Endothelial cell of umbilical vein (primary cell): ENCODE results near the gene PHACTR1. TPM values are rescaled to one million over a fixed set of nuclear protein-coding genes. Genes with fewer than 3 reads are reported as not detected.

Experiments used
- BruUV-seq: library from RNA; stranded (reverse); fragments of 400-500 nt; replicated peaks from 2 replicates; lab custom pipeline; 2021; lab: Mats Ljungman, UMichigan
- CTCF ChIA-PET: fragments of 300-600, 350-600 bp; sonication (Branson Sonifier 250); formaldehyde crosslinking; loops from one replicate; lab custom pipeline; 2021; ENCODE audit warnings: antibody characterized with exemption, inconsistent platforms; lab: Charles Lee
- POLR2A ChIA-PET: fragments of 300-600, 350-600 bp; sonication (Branson Sonifier 250); formaldehyde crosslinking; loops from one replicate; lab custom pipeline; 2021; ENCODE audit warnings: antibody characterized with exemption, inconsistent platforms; lab: Charles Lee
- DNase-seq: peaks from one replicate; pipeline ENCODE4 v3.0.0-alpha.2; 2011; ENCODE audit warnings: low read depth, low spot score
- FAIRE-seq: peaks from 2 replicates; lab custom pipeline; 2011; peaks lifted over from hg19 to GRCh38; lab: Jason Lieb, UNC
- H2AFZ ChIP-seq: 2 replicates; pipeline ENCODE4 v1.6.0; 2012; ENCODE audit warnings: low read depth, low read length, control low read depth, inconsistent platforms
- H3K27ac ChIP-seq: 2 replicates; pipeline ENCODE4 v1.5.1; 2011; ENCODE audit warnings: low read depth, mild to moderate bottlenecking, control low read depth, low read length, moderate library complexity; ENCODE audit not compliant: insufficient read depth
- H3K27me3 ChIP-seq, 2 experiments: 2 replicates each; pipeline versions ENCODE4 v1.6.0 to v1.6.1; 2011; ENCODE audit warnings: low read length in 2 of 2, mixed read lengths in 1 of 2; ENCODE audit not compliant: control insufficient read depth in 2 of 2, insufficient read depth in 2 of 2
- H3K36me3 ChIP-seq, 2 experiments: 2 replicates in 1 of 2; 3 replicates in 1 of 2; pipeline ENCODE4 v1.5.1; 2011; ENCODE audit warnings: low read length in 2 of 2, mild to moderate bottlenecking in 1 of 2, moderate library complexity in 1 of 2; ENCODE audit not compliant: control insufficient read depth in 2 of 2, insufficient read depth in 2 of 2; ENCODE audit errors: extremely low read depth in 1 of 2
- H3K4me1 ChIP-seq: 3 replicates; pipeline ENCODE4 v1.5.1; 2011; ENCODE audit warnings: mild to moderate bottlenecking, low read length; ENCODE audit not compliant: control insufficient read depth, insufficient read depth; ENCODE audit errors: extremely low read depth
- H3K4me2 ChIP-seq: 2 replicates; pipeline ENCODE4 v1.6.1; 2011; ENCODE audit warnings: low read length, control low read depth, mixed read lengths; ENCODE audit not compliant: insufficient read depth
- H3K4me3 ChIP-seq, 3 experiments: fragments of 200-600 bp in 1 of 3; sonication (generic), shearing (Covaris generic) in 1 of 3; replicated peaks in 1 of 3; 2 replicates each; pipeline ENCODE4 v1.5.1; 2011 to 2016; ENCODE audit warnings: control low read depth in 3 of 3, low read length in 3 of 3, mild to moderate bottlenecking in 2 of 3, inconsistent platforms in 1 of 3, low read depth in 1 of 3, moderate library complexity in 1 of 3; ENCODE audit not compliant: insufficient read depth in 1 of 3
- H3K79me2 ChIP-seq: 2 replicates; pipeline ENCODE4 v1.6.0; 2012; ENCODE audit warnings: low read length, inconsistent platforms; ENCODE audit not compliant: control insufficient read depth, insufficient read depth
- H3K9ac ChIP-seq: replicated peaks from 2 replicates; pipeline ENCODE3; 2011; ENCODE audit warnings: low read length, control low read depth; ENCODE audit not compliant: insufficient read depth; ENCODE audit errors: extremely low read depth
- H3K9me1 ChIP-seq: replicated peaks from 3 replicates; pipeline ENCODE4 v1.6.0; 2011; ENCODE audit warnings: mild to moderate bottlenecking, low read length; ENCODE audit not compliant: control insufficient read depth, insufficient read depth; ENCODE audit errors: extremely low read depth
- H3K9me3 ChIP-seq: replicated peaks from 2 replicates; pipeline ENCODE4 v1.5.1; 2012; ENCODE audit warnings: low read length, inconsistent platforms; ENCODE audit not compliant: control insufficient read depth, insufficient read depth
- H4K20me1 ChIP-seq: replicated peaks from 2 replicates; pipeline ENCODE3; 2011; ENCODE audit warnings: mild to moderate bottlenecking, low read length; ENCODE audit not compliant: control insufficient read depth, insufficient read depth; ENCODE audit errors: extremely low read depth
- EZH2 ChIP-seq: IDR thresholded peaks from 2 replicates; pipeline ENCODE4 v1.6.1; 2012; ENCODE audit warnings: borderline replicate concordance, low read depth, mild to moderate bottlenecking, moderate library complexity, low read length, inconsistent platforms; ENCODE audit not compliant: severe bottlenecking
- FOS ChIP-seq: IDR thresholded peaks from 2 replicates; pipeline ENCODE4 v1.6.1; 2011; ENCODE audit warnings: mild to moderate bottlenecking, low read length, moderate library complexity, borderline replicate concordance; ENCODE audit not compliant: insufficient read depth
- GATA2 ChIP-seq: IDR thresholded peaks from 2 replicates; pipeline ENCODE4 v1.7.0; 2011; ENCODE audit warnings: low read depth, mild to moderate bottlenecking, moderate library complexity, mixed read lengths, low read length; ENCODE audit not compliant: insufficient read length, insufficient read depth
- JUN ChIP-seq: IDR thresholded peaks from 2 replicates; pipeline ENCODE4 v1.6.1; 2011; ENCODE audit warnings: borderline replicate concordance, low read depth; ENCODE audit not compliant: insufficient read length, insufficient read depth
- MYC ChIP-seq: IDR thresholded peaks from one replicate; pipeline ENCODE4 v1.6.1; 2011; ENCODE audit warnings: mild to moderate bottlenecking, low read depth, low read length
- POLR2A ChIP-seq: IDR thresholded peaks from 2 replicates; pipeline ENCODE4 v1.6.1; 2012; ENCODE audit warnings: low read depth, mild to moderate bottlenecking, control low read depth, low read length
- POLR2AphosphoS5 ChIP-seq: IDR thresholded peaks from 2 replicates; pipeline ENCODE4 v1.6.1; 2012; ENCODE audit warnings: low read depth, mild to moderate bottlenecking, control low read depth, low read length, moderate library complexity; ENCODE audit not compliant: insufficient read depth
- dilution Hi-C: fragments of 300-500 bp; cut with MboI; formaldehyde crosslinking; loops from one replicate; pipeline ENCODE4 v1.15.0; 2019; ENCODE audit warnings: low sequenced_read_pairs; ENCODE audit not compliant: extremely low pct_ligation_motif_present
- intact Hi-C: fragments of 100-400 bp; cut with micrococcal nuclease; formaldehyde crosslinking; loops from one replicate; pipeline ENCODE4 v1.10.0; 2022
- polyA plus RNA-seq, 4 experiments: library from polyadenylated mRNA; depleted of rRNA in 3 of 4; stranded (reverse) in 3 of 4; unstranded in 1 of 4; fragments of >200 nt; gene quantifications; 2 replicates each; pipeline versions ENCODE4 v1.2.1 to v1.2.3, GENCODE V29; 2011 to 2012; ENCODE audit warnings: missing spikeins in 1 of 4
- total RNA-seq: library from RNA; stranded (reverse); gene quantifications from 2 replicates; pipeline ENCODE4 v1.2.3, GENCODE V29; 2021
- TF ChIP-seq, protein P1 (sequence below), 2 donors: IDR thresholded peaks; 1 replicate in 1 of 2; 2 replicates in 1 of 2; pipeline ENCODE4 v1.5.1; 2011; ENCODE audit warnings: low read length in 2 of 2, mild to moderate bottlenecking in 2 of 2, moderate library complexity in 2 of 2, control low read depth in 1 of 2, inconsistent platforms in 1 of 2, low read depth in 1 of 2; ENCODE audit not compliant: insufficient read depth in 1 of 2; ENCODE audit errors: extremely low read depth in 1 of 2
- TF ChIP-seq, protein P2 (sequence below): IDR thresholded peaks from 2 replicates; pipeline ENCODE4 v1.6.1; 2011; ENCODE audit not compliant: insufficient read depth, insufficient read length

Gene PHACTR1
- total and polyA plus RNA-seq, 2 donors (not counting 3 experiments of a cell fraction or from before 2014, with no cell fraction given) = 2.4 to 23.2 TPM

DNA sequence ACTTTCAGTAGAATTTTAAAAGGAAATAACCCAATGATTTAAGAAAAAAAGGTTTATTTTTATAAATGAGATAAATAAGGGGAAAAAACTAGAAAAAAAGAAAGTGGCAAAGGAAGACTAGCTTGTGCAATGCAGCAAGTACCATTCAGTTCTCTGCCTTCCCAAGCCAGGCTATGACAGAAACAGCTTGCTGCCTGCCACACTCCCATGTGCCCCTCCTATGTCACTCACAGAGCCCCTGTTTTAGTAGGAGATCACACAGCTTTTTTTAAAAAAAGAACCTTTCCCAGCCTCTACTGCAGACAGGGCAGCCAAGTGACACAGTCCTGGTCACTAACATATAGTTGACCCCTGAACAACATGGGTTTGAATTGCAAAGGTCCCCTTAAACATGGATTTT is 598.2 kb downstream of the PHACTR1 start:
- dilution Hi-C loops (no loop called here), intact Hi-C loops (no loop called here)
- Histone ChIP-seq H3K9me1 (no peaks in the 10 kb centered on the region), H3K4me2 (no peak overlapping the region), H3K36me3 (peaks cover 0 to 8% of the 10 kb centered on the region in 2 experiments), H3K9ac (no peak overlapping the region), H3K27ac (no peak overlapping the region), H3K79me2 (no peaks in the 10 kb centered on the region), H4K20me1 (no peaks in the 10 kb centered on the region), H3K4me3 (no peak overlapping the region), H2AFZ (no peak overlapping the region), H3K9me3 (no peaks in the 10 kb centered on the region), H3K4me1 (no peaks in the 10 kb centered on the region), H3K27me3 (no peaks in the 10 kb centered on the region)
- no peak for DNase-seq
- ChIA-PET POLR2A (no interaction called here), CTCF (interaction anchor here (1.1 to 2.2 kb wide), 3 partner anchors 13 to 403 kb away, joined by 3 to 7 read pairs (median 4); partner anchors contain the start of gene TBC1D7)
- TF ChIP-seq EZH2 (no peak), POLR2AphosphoS5 (no peak), JUN (no peak), FOS (no peak), POLR2A (no peak), MYC (no peak), GATA2 (no peak)
- TF ChIP-seq, protein P1, sequence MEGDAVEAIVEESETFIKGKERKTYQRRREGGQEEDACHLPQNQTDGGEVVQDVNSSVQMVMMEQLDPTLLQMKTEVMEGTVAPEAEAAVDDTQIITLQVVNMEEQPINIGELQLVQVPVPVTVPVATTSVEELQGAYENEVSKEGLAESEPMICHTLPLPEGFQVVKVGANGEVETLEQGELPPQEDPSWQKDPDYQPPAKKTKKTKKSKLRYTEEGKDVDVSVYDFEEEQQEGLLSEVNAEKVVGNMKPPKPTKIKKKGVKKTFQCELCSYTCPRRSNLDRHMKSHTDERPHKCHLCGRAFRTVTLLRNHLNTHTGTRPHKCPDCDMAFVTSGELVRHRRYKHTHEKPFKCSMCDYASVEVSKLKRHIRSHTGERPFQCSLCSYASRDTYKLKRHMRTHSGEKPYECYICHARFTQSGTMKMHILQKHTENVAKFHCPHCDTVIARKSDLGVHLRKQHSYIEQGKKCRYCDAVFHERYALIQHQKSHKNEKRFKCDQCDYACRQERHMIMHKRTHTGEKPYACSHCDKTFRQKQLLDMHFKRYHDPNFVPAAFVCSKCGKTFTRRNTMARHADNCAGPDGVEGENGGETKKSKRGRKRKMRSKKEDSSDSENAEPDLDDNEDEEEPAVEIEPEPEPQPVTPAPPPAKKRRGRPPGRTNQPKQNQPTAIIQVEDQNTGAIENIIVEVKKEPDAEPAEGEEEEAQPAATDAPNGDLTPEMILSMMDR (IDR thresholded peaks at IDR 0.05; ENCODE audit: extremely low read depth in 1 of 2, insufficient read depth in 1 of 2, low read depth in 1 of 2, low read length in 2 of 2) = no peak
- TF ChIP-seq, protein P2, sequence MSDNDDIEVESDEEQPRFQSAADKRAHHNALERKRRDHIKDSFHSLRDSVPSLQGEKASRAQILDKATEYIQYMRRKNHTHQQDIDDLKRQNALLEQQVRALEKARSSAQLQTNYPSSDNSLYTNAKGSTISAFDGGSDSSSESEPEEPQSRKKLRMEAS = no peak
- BruUV-seq = no TSS peak
- FAIRE-seq = no peak
